Keratinocyte (primary cell): Measurements from ENCODE around the gene CBLB.

Experiments used
- EZH2 ChIP-seq: IDR thresholded peaks from one replicate; pipeline ENCODE4 v1.6.1; 2012; ENCODE audit warnings: inconsistent platforms, mild to moderate bottlenecking, low read length, moderate library complexity
- TF ChIP-seq, protein P1 (sequence below), 3 experiments: IDR thresholded peaks in 1 of 3; conservative IDR thresholded peaks in 1 of 3; optimal IDR thresholded peaks in 1 of 3; 2 replicates in 2 of 3; 3 replicates in 1 of 3; pipeline versions ENCODE3 to v1.5.1; 2011; ENCODE audit warnings: low read length in 3 of 3, mild to moderate bottlenecking in 3 of 3, moderate library complexity in 2 of 3, control low read depth in 1 of 3, inconsistent platforms in 1 of 3; ENCODE audit not compliant: insufficient read depth in 2 of 3; ENCODE audit errors: extremely low read depth in 1 of 3

DNA sequence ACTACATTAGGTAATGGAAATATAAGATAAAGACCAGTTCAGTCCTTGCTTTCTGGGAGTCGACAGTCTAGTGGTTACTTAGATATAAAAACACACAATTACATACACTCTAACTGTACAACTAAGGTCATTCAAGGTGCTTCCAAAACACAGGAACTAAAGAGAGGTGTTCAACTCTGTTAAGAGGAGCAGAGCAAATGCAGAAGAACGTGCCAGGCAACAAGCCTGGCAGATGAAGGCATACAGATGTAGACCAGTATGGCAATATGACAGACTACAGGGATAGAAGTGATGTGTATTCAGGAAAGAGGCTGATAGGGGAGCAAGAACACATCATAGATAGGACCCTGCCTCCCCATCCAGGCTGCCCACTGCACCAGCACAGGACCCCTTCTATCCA is 78.3 kb downstream of the CBLB start:
- TF ChIP-seq, protein P1, sequence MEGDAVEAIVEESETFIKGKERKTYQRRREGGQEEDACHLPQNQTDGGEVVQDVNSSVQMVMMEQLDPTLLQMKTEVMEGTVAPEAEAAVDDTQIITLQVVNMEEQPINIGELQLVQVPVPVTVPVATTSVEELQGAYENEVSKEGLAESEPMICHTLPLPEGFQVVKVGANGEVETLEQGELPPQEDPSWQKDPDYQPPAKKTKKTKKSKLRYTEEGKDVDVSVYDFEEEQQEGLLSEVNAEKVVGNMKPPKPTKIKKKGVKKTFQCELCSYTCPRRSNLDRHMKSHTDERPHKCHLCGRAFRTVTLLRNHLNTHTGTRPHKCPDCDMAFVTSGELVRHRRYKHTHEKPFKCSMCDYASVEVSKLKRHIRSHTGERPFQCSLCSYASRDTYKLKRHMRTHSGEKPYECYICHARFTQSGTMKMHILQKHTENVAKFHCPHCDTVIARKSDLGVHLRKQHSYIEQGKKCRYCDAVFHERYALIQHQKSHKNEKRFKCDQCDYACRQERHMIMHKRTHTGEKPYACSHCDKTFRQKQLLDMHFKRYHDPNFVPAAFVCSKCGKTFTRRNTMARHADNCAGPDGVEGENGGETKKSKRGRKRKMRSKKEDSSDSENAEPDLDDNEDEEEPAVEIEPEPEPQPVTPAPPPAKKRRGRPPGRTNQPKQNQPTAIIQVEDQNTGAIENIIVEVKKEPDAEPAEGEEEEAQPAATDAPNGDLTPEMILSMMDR (optimal IDR thresholded peaks at IDR 0.05 in 1 of 3, IDR thresholded peaks at IDR 0.05 in 1 of 3, conservative IDR thresholded peaks at IDR 0.05 in 1 of 3; ENCODE audit: extremely low read depth in 1 of 3, insufficient read depth in 2 of 3, low read length in 3 of 3) = no peak
- TF ChIP-seq EZH2 = no peak
